Calu3 (cell line): ENCODE data around the gene KCNQ5. TPM values are rescaled to one million over a fixed set of nuclear protein-coding genes. Genes with fewer than 3 reads are reported as not detected.

Source experiments
- BruUV-seq: library from RNA; stranded (reverse); fragments of 400-500 nt; replicated peaks from 2 replicates; lab custom pipeline; 2021; lab: Mats Ljungman, UMichigan
- CTCF ChIA-PET: fragments of 300-600 bp; sonication (Branson Sonifier 250); formaldehyde crosslinking; loops from one replicate; lab custom pipeline; 2022; ENCODE audit warnings: antibody characterized with exemption; lab: Charles Lee
- DNase-seq: peaks from one replicate; pipeline ENCODE4 v3.0.0; 2022
- H3K27ac Mint-ChIP-seq: one replicate; pipeline ENCODE4 v1.8.0; 2022; ENCODE audit warnings: mixed read lengths; ENCODE audit not compliant: unreplicated experiment
- H3K27me3 Mint-ChIP-seq: one replicate; pipeline ENCODE4 v1.8.0; 2022; ENCODE audit warnings: mixed read lengths; ENCODE audit not compliant: unreplicated experiment
- H3K36me3 Mint-ChIP-seq: one replicate; pipeline ENCODE4 v1.8.0; 2022; ENCODE audit warnings: mild to moderate bottlenecking, moderate library complexity, mixed read lengths; ENCODE audit not compliant: insufficient read depth, unreplicated experiment
- H3K4me1 Mint-ChIP-seq: one replicate; pipeline ENCODE4 v1.8.0; 2022; ENCODE audit warnings: mild to moderate bottlenecking, low read depth, mixed read lengths; ENCODE audit not compliant: unreplicated experiment
- H3K4me3 Mint-ChIP-seq: one replicate; pipeline ENCODE4 v1.8.0; 2022; ENCODE audit warnings: mild to moderate bottlenecking, low read depth, moderate library complexity, mixed read lengths; ENCODE audit not compliant: unreplicated experiment
- H3K9me3 Mint-ChIP-seq: one replicate; pipeline ENCODE4 v1.8.0; 2022; ENCODE audit warnings: low read depth, mixed read lengths; ENCODE audit not compliant: unreplicated experiment
- intact Hi-C: fragments of 100-400 bp; cut with micrococcal nuclease; formaldehyde crosslinking; loops from one replicate; pipeline ENCODE4 v1.10.0; 2022; ENCODE audit not compliant: unreplicated experiment
- total RNA-seq: library from RNA; stranded (reverse); gene quantifications from 2 replicates; pipeline ENCODE4 v1.2.3, GENCODE V29; 2022
- TF ChIP-seq, protein P1 (sequence below): fragments of 200-600 bp; IDR thresholded peaks from one replicate; pipeline ENCODE4 v1.8.0; 2022; ENCODE audit warnings: antibody characterized with exemption; ENCODE audit not compliant: unreplicated experiment

The KCNQ5 gene
- total RNA-seq, 1 experiment from 2014 or later = not detected

- TF ChIP-seq, protein P1, sequence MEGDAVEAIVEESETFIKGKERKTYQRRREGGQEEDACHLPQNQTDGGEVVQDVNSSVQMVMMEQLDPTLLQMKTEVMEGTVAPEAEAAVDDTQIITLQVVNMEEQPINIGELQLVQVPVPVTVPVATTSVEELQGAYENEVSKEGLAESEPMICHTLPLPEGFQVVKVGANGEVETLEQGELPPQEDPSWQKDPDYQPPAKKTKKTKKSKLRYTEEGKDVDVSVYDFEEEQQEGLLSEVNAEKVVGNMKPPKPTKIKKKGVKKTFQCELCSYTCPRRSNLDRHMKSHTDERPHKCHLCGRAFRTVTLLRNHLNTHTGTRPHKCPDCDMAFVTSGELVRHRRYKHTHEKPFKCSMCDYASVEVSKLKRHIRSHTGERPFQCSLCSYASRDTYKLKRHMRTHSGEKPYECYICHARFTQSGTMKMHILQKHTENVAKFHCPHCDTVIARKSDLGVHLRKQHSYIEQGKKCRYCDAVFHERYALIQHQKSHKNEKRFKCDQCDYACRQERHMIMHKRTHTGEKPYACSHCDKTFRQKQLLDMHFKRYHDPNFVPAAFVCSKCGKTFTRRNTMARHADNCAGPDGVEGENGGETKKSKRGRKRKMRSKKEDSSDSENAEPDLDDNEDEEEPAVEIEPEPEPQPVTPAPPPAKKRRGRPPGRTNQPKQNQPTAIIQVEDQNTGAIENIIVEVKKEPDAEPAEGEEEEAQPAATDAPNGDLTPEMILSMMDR = no peak
- no peak for DNase-seq
- Mint-ChIP-seq H3K4me1 (peaks cover 40% of the 10 kb centered on the region), H3K9me3 (no peaks in the 10 kb centered on the region), H3K27ac (peak overlapping the region; percentile 56), H3K27me3 (no peaks in the 10 kb centered on the region), H3K36me3 (no peaks in the 10 kb centered on the region), H3K4me3 (no peak overlapping the region)
- CTCF ChIA-PET = interaction anchor here (0.6 to 0.7 kb wide), 2 partner anchors 12 to 416 kb away, joined by 3 read pairs; no protein-coding TSS in a partner anchor
- intact Hi-C loops = loop anchor here (5.0 kb wide), 1 partner anchor 79 kb away; no protein-coding TSS in a partner anchor
- no TSS peak for BruUV-seq
Measured at GRCh38 chr6:73030791-73031782, 409.2 kb downstream of the KCNQ5 start.

- intact Hi-C loops = loop anchor here (5.0 kb wide), 1 partner anchor 80 kb away; no protein-coding TSS in a partner anchor
- CTCF ChIA-PET = interaction anchor here (1.3 kb wide), 1 partner anchor 8 kb away, joined by 5 read pairs; no protein-coding TSS in a partner anchor
- Mint-ChIP-seq H3K27ac (peak overlapping the region; percentile 56), H3K27me3 (no peaks in the 10 kb centered on the region), H3K4me3 (no peak overlapping the region), H3K4me1 (peaks cover 40% of the 10 kb centered on the region), H3K9me3 (no peaks in the 10 kb centered on the region), H3K36me3 (no peaks in the 10 kb centered on the region)
- no TSS peak for BruUV-seq
- peak; percentile 28 for DNase-seq
- TF ChIP-seq, protein P1 = no peak
Measured at GRCh38 chr6:73032586-73032985, 410.7 kb downstream of the KCNQ5 start.

DNA sequence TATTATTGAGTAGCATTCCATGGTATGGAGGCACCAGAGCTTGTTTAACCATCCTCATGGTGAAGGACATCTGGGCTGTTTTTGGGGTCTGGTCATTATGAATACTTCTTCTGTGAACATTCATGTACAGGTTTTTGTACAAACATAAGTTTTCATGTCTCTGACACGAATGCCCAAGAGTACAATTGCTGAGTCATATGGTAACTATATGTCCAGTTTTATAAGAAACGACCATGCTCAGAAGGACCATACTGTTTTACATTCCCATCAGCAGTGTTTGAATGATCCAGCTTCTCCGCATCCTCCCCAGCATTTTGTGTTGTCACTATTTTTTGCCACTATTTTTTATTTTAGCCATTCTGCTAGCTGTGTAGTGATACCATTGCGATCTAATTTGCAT lies 414.8 kb downstream of the KCNQ5 start:
- intact Hi-C loops = no loop called here
- Mint-ChIP-seq H3K27ac (no peak overlapping the region), H3K9me3 (peaks cover 3% of the 10 kb centered on the region), H3K4me3 (no peak overlapping the region), H3K27me3 (no peaks in the 10 kb centered on the region), H3K4me1 (peaks cover 33% of the 10 kb centered on the region), H3K36me3 (no peaks in the 10 kb centered on the region)
- BruUV-seq = no TSS peak
- CTCF ChIA-PET = no interaction called here
- no peak for DNase-seq
- TF ChIP-seq, protein P1 = no peak

- peaks cover 10% of the 10 kb centered on the region for H3K4me1 Mint-ChIP-seq
Measured at GRCh38 chr6:73041051-73041450, 419.2 kb downstream of the KCNQ5 start.

More at GRCh38 chr6:73041051-73041450, 419.2 kb downstream of the KCNQ5 start:
- Mint-ChIP-seq H3K9me3 (peaks cover 3% of the 10 kb centered on the region), H3K36me3 (no peaks in the 10 kb centered on the region), H3K4me3 (no peak overlapping the region), H3K27ac (no peak overlapping the region), H3K27me3 (no peaks in the 10 kb centered on the region)
- DNase-seq = no peak
- intact Hi-C loops = no loop called here
- no TSS peak for BruUV-seq
- CTCF ChIA-PET = interaction anchor here (0.5 to 1.1 kb wide), 3 partner anchors 8 to 245 kb away, joined by 3 to 5 read pairs (median 3); no protein-coding TSS in a partner anchor
- TF ChIP-seq, protein P1 = no peak
